WTC11 (cell line): ENCODE results near the gene ALG1L2. TPM values are rescaled to one million over a fixed set of nuclear protein-coding genes. Genes with fewer than 3 reads are reported as not detected.
"Not testable (repeated sequence)": the region's sequence is repeated elsewhere in the genome, so short reads cannot be mapped to it uniquely, and the experiment has no call there.

Source experiments
- ATAC-seq: fragments of 200-7000 bp; cut with Tn5 transposase; 2 replicates; pipeline ENCODE4 v1.10.0; 2021; ENCODE audit warnings: mild to moderate bottlenecking, moderate library complexity
- CTCF ChIA-PET: fragments of 300-600 bp; sonication (Branson Sonifier 250); formaldehyde crosslinking; loops from one replicate; lab custom pipeline; 2021; ENCODE audit warnings: antibody characterized with exemption; lab: Charles Lee
- POLR2A ChIA-PET: fragments of 350-600 bp; sonication (Branson Sonifier 250); formaldehyde crosslinking; loops from one replicate; lab custom pipeline; 2021; ENCODE audit warnings: antibody characterized with exemption; lab: Charles Lee
- DNase-seq: peaks from one replicate; pipeline ENCODE4 v3.0.0; 2021; ENCODE audit warnings: low spot score
- H3K27ac Mint-ChIP-seq: 2 replicates; pipeline ENCODE4 v1.8.0; 2021; ENCODE audit warnings: mixed read lengths
- H3K27me3 Mint-ChIP-seq: 2 replicates; pipeline ENCODE4 v1.8.0; 2021; ENCODE audit warnings: low read depth, mild to moderate bottlenecking, moderate library complexity, mixed read lengths
- H3K36me3 Mint-ChIP-seq: 2 replicates; pipeline ENCODE4 v1.8.0; 2021; ENCODE audit warnings: mixed read lengths
- H3K4me1 Mint-ChIP-seq: 2 replicates; pipeline ENCODE4 v1.8.0; 2022; ENCODE audit warnings: mixed read lengths
- H3K4me3 Mint-ChIP-seq: 2 replicates; pipeline ENCODE4 v1.8.0; 2021; ENCODE audit warnings: mild to moderate bottlenecking, moderate library complexity, mixed read lengths
- H3K9me3 Mint-ChIP-seq: 2 replicates; pipeline ENCODE4 v1.8.0; 2021; ENCODE audit warnings: mixed read lengths
- MAX ChIP-seq: sonication (generic); formaldehyde crosslinking; IDR thresholded peaks from 2 replicates; pipeline ENCODE4 v1.8.0; 2022; ENCODE audit warnings: mild to moderate bottlenecking, missing genetic modification reagents
- TEAD4 ChIP-seq: sonication (generic); formaldehyde crosslinking; IDR thresholded peaks from 2 replicates; pipeline ENCODE4 v1.8.0; 2022; ENCODE audit warnings: mild to moderate bottlenecking, missing genetic modification reagents
- total RNA-seq: library from RNA; stranded (reverse); gene quantifications from 3 replicates; pipeline ENCODE4 v1.2.3, GENCODE V29; 2021

ALG1L2 gene
- total RNA-seq, 1 experiment from 2014 or later = 2.1 TPM

- peak; percentile 35; the same call in 1 of the 2 replicates for TF ChIP-seq MAX (CRISPR knock-in tag)
- no peak for TF ChIP-seq TEAD4 (CRISPR knock-in tag)
- CTCF ChIA-PET = interaction anchor here (0.9 to 11.2 kb wide), 2 partner anchors 151 to 156 kb away, joined by 4 to 134 read pairs; no protein-coding TSS in a partner anchor
- Mint-ChIP-seq H3K4me1 (peaks cover 28% of the 10 kb centered on the region), H3K4me3 (no peak overlapping the region), H3K27me3 (0 out of 2 replicates have a peak, but pooled peaks cover 6% of the 10 kb centered on the region), H3K9me3 (no peaks in the 10 kb centered on the region), H3K36me3 (no peaks in the 10 kb centered on the region), H3K27ac (no peak overlapping the region)
- peak; percentile 32; the same call in 1 of the 2 replicates for ATAC-seq
- DNase-seq = peak; percentile 60
- POLR2A ChIA-PET = interaction anchor here (1.2 kb wide), 1 partner anchor 151 kb away, joined by 3 read pairs; no protein-coding TSS in a partner anchor
Observed at GRCh38 chr3:130093741-130094391, 12.2 kb downstream of the ALG1L2 start.

- CTCF ChIA-PET = interaction anchor here (0.9 to 11.2 kb wide), 2 partner anchors 151 to 156 kb away, joined by 4 to 134 read pairs; no protein-coding TSS in a partner anchor
- POLR2A ChIA-PET = interaction anchor here (1.2 kb wide), 1 partner anchor 152 kb away, joined by 3 read pairs; no protein-coding TSS in a partner anchor
- H3K27me3 Mint-ChIP-seq, H3K9me3 Mint-ChIP-seq, H3K27ac Mint-ChIP-seq, H3K4me3 Mint-ChIP-seq, H3K36me3 Mint-ChIP-seq, ATAC-seq: not testable (repeated sequence)
- H3K4me1 Mint-ChIP-seq = peaks cover 30% of the 10 kb centered on the region
- peak; percentile 32 for DNase-seq
Observed at GRCh38 chr3:130094491-130094941, 12.9 kb downstream of the ALG1L2 start.

DNA sequence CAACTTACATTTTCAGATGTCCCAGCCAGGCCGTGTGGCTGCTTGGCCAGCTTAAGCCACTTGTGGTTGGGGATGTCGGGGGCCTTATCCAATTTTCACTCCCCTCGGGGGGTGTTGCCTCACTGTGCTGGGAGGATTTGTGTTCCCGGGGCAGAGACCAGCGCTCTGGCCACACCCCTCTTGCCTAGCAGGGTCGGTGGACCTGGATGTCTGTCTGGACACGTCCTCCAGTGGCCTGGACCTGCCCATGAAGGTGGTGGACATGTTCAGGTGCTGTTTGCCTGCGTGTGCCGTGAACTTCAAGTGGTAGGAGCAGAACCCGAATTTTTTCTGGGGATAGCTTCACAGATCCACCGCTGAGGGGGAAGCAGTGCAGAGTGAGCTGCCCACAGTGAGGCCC is 14.2 kb downstream of the ALG1L2 start:
- ATAC-seq, H3K4me3 Mint-ChIP-seq, H3K27ac Mint-ChIP-seq, H3K9me3 Mint-ChIP-seq, H3K27me3 Mint-ChIP-seq, H3K36me3 Mint-ChIP-seq, POLR2A ChIA-PET, DNase-seq: not testable (repeated sequence)
- CTCF ChIA-PET = interaction anchor here (11.2 kb wide), 1 partner anchor 153 kb away, joined by 134 read pairs; no protein-coding TSS in a partner anchor
- H3K4me1 Mint-ChIP-seq = peaks cover 30% of the 10 kb centered on the region

GRCh38 chr3:130097096-130097495 is 15.5 kb downstream of the ALG1L2 start:
- CTCF ChIA-PET = interaction anchor here (11.2 kb wide), 1 partner anchor 154 kb away, joined by 134 read pairs; no protein-coding TSS in a partner anchor
- H3K36me3 Mint-ChIP-seq, ATAC-seq, H3K27me3 Mint-ChIP-seq, H3K9me3 Mint-ChIP-seq, DNase-seq, H3K27ac Mint-ChIP-seq, POLR2A ChIA-PET, H3K4me3 Mint-ChIP-seq: not testable (repeated sequence)
- peaks cover 30% of the 10 kb centered on the region for H3K4me1 Mint-ChIP-seq

GRCh38 chr3:130097690-130098638 is 16.3 kb downstream of the ALG1L2 start:
- H3K27ac Mint-ChIP-seq, DNase-seq, ATAC-seq, H3K4me3 Mint-ChIP-seq, H3K9me3 Mint-ChIP-seq, H3K36me3 Mint-ChIP-seq, H3K27me3 Mint-ChIP-seq, POLR2A ChIA-PET: not testable (repeated sequence)
- H3K4me1 Mint-ChIP-seq = peaks cover 30% of the 10 kb centered on the region
- CTCF ChIA-PET = interaction anchor here (0.9 to 11.2 kb wide), 5 partner anchors 14 to 160 kb away, joined by 3 to 134 read pairs (median 4); no protein-coding TSS in a partner anchor

GRCh38 chr3:130098639-130099385 is 17.2 kb downstream of the ALG1L2 start:
- POLR2A ChIA-PET, H3K9me3 Mint-ChIP-seq, ATAC-seq, H3K36me3 Mint-ChIP-seq, DNase-seq, H3K27ac Mint-ChIP-seq, H3K4me3 Mint-ChIP-seq, H3K27me3 Mint-ChIP-seq: not testable (repeated sequence)
- CTCF ChIA-PET = interaction anchor here (0.9 to 11.2 kb wide), 3 partner anchors 13 to 156 kb away, joined by 3 to 134 read pairs (median 5); no protein-coding TSS in a partner anchor
- H3K4me1 Mint-ChIP-seq = peaks cover 25% of the 10 kb centered on the region

DNA sequence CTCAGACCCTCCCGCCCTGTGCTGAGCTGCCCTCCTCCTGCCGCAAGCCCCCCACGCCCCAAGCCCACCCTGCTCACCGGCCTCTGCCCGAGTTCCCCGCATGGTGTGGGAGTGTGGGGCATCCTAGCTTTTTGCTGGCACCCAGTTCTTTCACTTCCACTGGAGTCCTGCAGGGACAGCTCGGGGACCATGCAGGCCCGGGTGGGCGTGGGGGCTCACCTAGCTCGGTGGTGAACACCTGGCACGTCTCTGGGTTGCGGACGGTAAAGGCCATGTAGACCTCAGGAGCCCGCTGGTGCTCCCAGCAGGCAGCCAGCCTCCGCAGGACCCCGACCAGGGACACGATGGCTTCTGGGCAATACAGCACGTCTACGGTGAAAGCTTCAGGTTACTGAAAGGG is 20.9 kb downstream of the ALG1L2 start:
- H3K9me3 Mint-ChIP-seq, POLR2A ChIA-PET, H3K27me3 Mint-ChIP-seq, H3K27ac Mint-ChIP-seq, H3K4me1 Mint-ChIP-seq, ATAC-seq, DNase-seq, H3K36me3 Mint-ChIP-seq, H3K4me3 Mint-ChIP-seq: not testable (repeated sequence)
- CTCF ChIA-PET = interaction anchor here (1.0 kb wide), 1 partner anchor 160 kb away, joined by 3 read pairs; no protein-coding TSS in a partner anchor

DNA sequence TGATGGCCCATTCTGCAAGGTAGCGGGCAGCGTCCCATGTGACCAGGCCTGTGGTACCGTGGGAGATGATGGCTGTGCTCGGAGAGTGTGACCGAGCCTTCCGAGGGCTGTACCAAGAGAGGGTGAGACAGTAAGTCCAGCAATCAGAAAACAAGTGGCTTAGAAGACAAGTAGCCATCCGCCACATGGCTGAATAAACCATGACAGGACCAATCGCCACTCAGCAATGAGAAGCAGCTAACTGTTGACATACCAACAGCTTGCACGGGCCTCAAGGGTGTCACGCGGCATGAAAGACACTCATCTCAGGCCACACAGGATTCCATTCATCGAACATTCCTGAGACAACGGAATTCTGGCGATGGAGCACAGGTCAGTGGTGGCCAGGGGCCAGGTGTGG is 22.6 kb downstream of the ALG1L2 start:
- DNase-seq, CTCF ChIA-PET, ATAC-seq: not testable (repeated sequence)

GRCh38 chr3:130107333-130107995 is 25.8 kb downstream of the ALG1L2 start:
- peaks cover 12% of the 10 kb centered on the region for H3K4me1 Mint-ChIP-seq
- H3K27ac Mint-ChIP-seq, H3K4me3 Mint-ChIP-seq, ATAC-seq, H3K9me3 Mint-ChIP-seq, POLR2A ChIA-PET, DNase-seq, H3K27me3 Mint-ChIP-seq, H3K36me3 Mint-ChIP-seq: not testable (repeated sequence)
- CTCF ChIA-PET = interaction anchor here (2.8 kb wide), 1 partner anchor 165 kb away, joined by 26 read pairs; no protein-coding TSS in a partner anchor

More for the DNA sequence above, 22.6 kb downstream of the ALG1L2 start:
- H3K4me1 Mint-ChIP-seq, H3K4me3 Mint-ChIP-seq, H3K36me3 Mint-ChIP-seq, H3K9me3 Mint-ChIP-seq, H3K27ac Mint-ChIP-seq, POLR2A ChIA-PET, H3K27me3 Mint-ChIP-seq: not testable (repeated sequence)
